Hepatic stellate cell (primary cell): ENCODE measurements around the gene G6PC1.

Experiments
- DNase-seq: peaks from one replicate; pipeline ENCODE4 v3.0.0; 2011; ENCODE audit warnings: low spot score

The G6PC1 gene

DNA sequence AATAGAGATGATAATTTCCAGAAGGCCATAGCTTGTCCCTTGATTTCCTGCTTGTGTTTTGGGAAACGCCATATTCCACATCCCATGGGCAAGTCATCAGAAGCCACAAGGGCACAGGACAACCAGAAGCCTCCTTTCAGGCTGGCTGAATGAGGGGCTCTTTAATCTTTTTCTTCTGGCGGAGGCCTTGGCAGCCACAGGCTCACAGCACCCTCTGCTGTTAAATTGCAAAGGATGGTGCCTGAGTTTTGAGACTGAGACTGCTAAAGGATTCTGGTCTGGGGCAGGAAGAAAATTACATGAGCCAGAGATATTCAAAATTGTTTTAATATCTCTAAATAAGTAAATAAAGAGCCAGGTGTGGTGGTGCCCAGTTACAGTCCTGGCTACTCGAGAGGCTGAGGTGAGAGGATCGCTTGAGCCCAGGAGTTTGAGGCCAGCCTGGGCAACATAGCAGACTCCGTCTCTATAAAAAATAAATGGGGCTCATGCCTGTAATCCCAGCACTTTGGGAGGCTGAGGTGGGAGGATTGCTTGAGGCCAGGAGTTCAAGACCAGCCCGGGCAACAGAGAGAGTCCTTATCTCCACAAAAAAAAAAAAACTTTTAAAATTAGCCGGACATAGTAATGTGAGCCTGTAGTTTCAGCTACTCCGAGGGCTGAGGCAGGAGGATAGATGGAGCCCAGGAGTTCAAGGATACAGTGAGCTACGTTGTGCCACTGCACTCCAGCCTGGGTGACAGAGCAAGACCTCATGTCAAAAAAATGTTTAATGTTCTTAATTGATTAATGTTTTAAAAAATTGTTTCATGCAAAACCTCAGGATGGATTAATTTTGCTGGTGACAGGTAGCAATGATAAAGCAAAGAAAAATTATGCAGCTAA is 37.4 kb downstream of the G6PC1 start:
- peak; percentile 66 for DNase-seq

- no peak for DNase-seq
Observed at GRCh38 chr17:42944211-42944610, 43.6 kb downstream of the G6PC1 start.

GRCh38 chr17:42946812-42947211 is 46.2 kb downstream of the G6PC1 start:
- no peak for DNase-seq

GRCh38 chr17:42950044-42950783 is 49.6 kb downstream of the G6PC1 start:
- no peak for DNase-seq
